Neuronal stem cell (in vitro differentiated cells): ENCODE results near the gene BARHL1.

Experiments
- DNase-seq: peaks from one replicate; pipeline ENCODE4 v3.0.0-alpha.2; 2013; ENCODE audit warnings: low spot score
- H2AFZ ChIP-seq: one replicate; pipeline ENCODE4 v1.6.1; 2013; ENCODE audit warnings: mild to moderate bottlenecking, low read length, inconsistent platforms
- H2AK5ac ChIP-seq: 2 replicates; pipeline ENCODE4 v1.6.1; 2013; ENCODE audit warnings: low read depth, mild to moderate bottlenecking, inconsistent platforms, low read length, moderate library complexity, mixed read lengths
- H2BK120ac ChIP-seq: 2 replicates; pipeline ENCODE4 v1.6.1; 2013; ENCODE audit warnings: low read depth, mild to moderate bottlenecking, inconsistent platforms, low read length, moderate library complexity, mixed read lengths
- H2BK12ac ChIP-seq: one replicate; pipeline ENCODE4 v1.6.1; 2013; ENCODE audit warnings: low read length, inconsistent platforms
- H2BK15ac ChIP-seq: 2 replicates; pipeline ENCODE4 v1.6.1; 2013; ENCODE audit warnings: mild to moderate bottlenecking, low read length, inconsistent platforms, mixed read lengths
- H2BK5ac ChIP-seq: one replicate; pipeline ENCODE4 v1.6.1; 2013; ENCODE audit warnings: inconsistent platforms, mild to moderate bottlenecking, low read length, moderate library complexity
- H3K14ac ChIP-seq: one replicate; pipeline ENCODE4 v1.6.1; 2013; ENCODE audit warnings: low read length, inconsistent platforms
- H3K18ac ChIP-seq: 2 replicates; pipeline ENCODE4 v1.6.1; 2013; ENCODE audit warnings: low read length, inconsistent platforms
- H3K23ac ChIP-seq: 2 replicates; pipeline ENCODE4 v1.6.1; 2013; ENCODE audit warnings: low read depth, mild to moderate bottlenecking, mixed read lengths, low read length, inconsistent platforms; ENCODE audit not compliant: poor library complexity
- H3K27ac ChIP-seq: replicated peaks from 3 replicates; pipeline ENCODE4 v1.5.1; 2013; ENCODE audit warnings: low read length, inconsistent platforms
- H3K27me3 ChIP-seq, 3 experiments: 2 replicates each; pipeline ENCODE4 v1.6.1; 2013; ENCODE audit warnings: low read length in 3 of 3, mild to moderate bottlenecking in 2 of 3, inconsistent platforms in 1 of 3, low read depth in 1 of 3, mixed read lengths in 1 of 3, moderate library complexity in 1 of 3; ENCODE audit not compliant: control insufficient read depth in 3 of 3, insufficient read depth in 3 of 3
- H3K36me3 ChIP-seq, 2 donors: replicated peaks in 1 of 2; 2 replicates each; pipeline ENCODE4 v1.6.1; 2013; ENCODE audit warnings: low read length in 2 of 2; ENCODE audit not compliant: control insufficient read depth in 2 of 2, insufficient read depth in 2 of 2
- H3K4ac ChIP-seq: 2 replicates; pipeline ENCODE4 v1.6.1; 2013; ENCODE audit warnings: inconsistent platforms, mild to moderate bottlenecking, low read length, moderate library complexity
- H3K4me1 ChIP-seq, 2 donors: 1 replicate in 1 of 2; 2 replicates in 1 of 2; pipeline ENCODE4 v1.6.1; 2013; ENCODE audit warnings: low read length in 2 of 2, low read depth in 1 of 2; ENCODE audit not compliant: control insufficient read depth in 2 of 2, insufficient read depth in 1 of 2
- H3K4me2 ChIP-seq: one replicate; pipeline ENCODE4 v1.6.1; 2013; ENCODE audit warnings: mild to moderate bottlenecking, low read length, inconsistent platforms; ENCODE audit not compliant: insufficient read depth, poor library complexity, severe bottlenecking
- H3K4me3 ChIP-seq, 2 donors: 2 replicates each; pipeline ENCODE4 v1.5.1; 2013; ENCODE audit warnings: low read length in 2 of 2, mild to moderate bottlenecking in 2 of 2, inconsistent platforms in 1 of 2, moderate library complexity in 1 of 2
- H3K79me1 ChIP-seq: one replicate; pipeline ENCODE4 v1.6.1; 2013; ENCODE audit warnings: low read depth, mild to moderate bottlenecking, inconsistent platforms, low read length, moderate library complexity
- H3K9ac ChIP-seq: one replicate; pipeline ENCODE4 v1.6.1; 2013; ENCODE audit warnings: mild to moderate bottlenecking, low read depth, low read length, inconsistent platforms; ENCODE audit not compliant: poor library complexity
- H3K9me3 ChIP-seq, 2 donors: replicated peaks in 1 of 2; 2 replicates each; pipeline versions ENCODE3 to v1.6.1; 2013; ENCODE audit warnings: low read length in 2 of 2, mild to moderate bottlenecking in 2 of 2, inconsistent platforms in 1 of 2, low read depth in 1 of 2, mixed read lengths in 1 of 2, moderate library complexity in 1 of 2; ENCODE audit not compliant: control insufficient read depth in 2 of 2, insufficient read depth in 1 of 2
- H4K8ac ChIP-seq: one replicate; pipeline ENCODE4 v1.6.1; 2013; ENCODE audit warnings: low read depth, mild to moderate bottlenecking, inconsistent platforms, low read length, moderate library complexity
- H4K91ac ChIP-seq: one replicate; pipeline ENCODE4 v1.6.1; 2013; ENCODE audit warnings: low read length, low read depth, mild to moderate bottlenecking, inconsistent platforms; ENCODE audit not compliant: poor library complexity
- WGBS, 2 donors: extraction: QIAGEN DNeasy Blood & Tissue Kit; methylation state at CpG; one replicate each; pipeline ENCODE4 v1.1.7; 2013; ENCODE audit warnings: missing lambda C conversion rate in 2 of 2, mixed read lengths in 1 of 2; ENCODE audit not compliant: insufficient read length in 2 of 2, insufficient replicate concordance in 1 of 2; ENCODE audit errors: extremely low coverage in 2 of 2; 5-methylcytosine and 5-hydroxymethylcytosine counted together

BARHL1 gene

DNA sequence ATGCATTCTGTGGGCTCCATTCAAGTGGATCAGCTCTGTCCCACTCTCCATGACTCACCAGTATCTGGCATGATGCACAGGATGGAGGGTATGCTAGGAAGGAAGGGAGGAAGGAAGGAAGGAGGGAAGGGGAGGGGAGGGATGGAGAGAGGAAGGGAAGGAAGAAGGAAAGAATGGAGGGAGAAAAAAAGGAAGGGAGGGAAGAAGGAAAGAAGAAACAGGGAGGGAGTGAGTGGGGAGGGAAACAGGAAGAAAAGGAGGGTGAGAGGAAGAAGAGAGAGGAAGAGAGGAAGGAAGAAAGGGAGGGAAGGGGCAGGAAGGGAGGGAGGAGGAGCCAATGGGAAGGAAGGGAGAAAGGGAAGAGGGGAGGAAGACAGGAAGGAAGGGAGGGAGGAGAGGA is 5.3 kb upstream of the BARHL1 start:
- Histone ChIP-seq H3K27ac (no peak overlapping the region), H3K36me3 (no peaks in the 10 kb centered on the region), H3K79me1 (no peaks in the 10 kb centered on the region), H3K9ac (no peak overlapping the region), H3K4me3 (no peak overlapping the region), H3K4ac (no peak overlapping the region), H2BK120ac (no peak overlapping the region), H2BK15ac (no peak overlapping the region), H3K18ac (no peak overlapping the region), H3K4me1 (peaks cover 3 to 5% of the 10 kb centered on the region in 2 donors), H3K4me2 (no peak overlapping the region), H4K8ac (no peak overlapping the region), H3K27me3 (peaks cover 31 to 82% (median 67%) of the 10 kb centered on the region in 3 experiments), H3K14ac (no peak overlapping the region), H4K91ac (no peak overlapping the region), H2AFZ (no peak overlapping the region), H2BK5ac (no peak overlapping the region), H3K9me3 (peaks cover 0 to 3% of the 10 kb centered on the region in 2 donors), H3K23ac (no peak overlapping the region), H2BK12ac (no peak overlapping the region), H2AK5ac (no peak overlapping the region)
- no peak for DNase-seq

DNA sequence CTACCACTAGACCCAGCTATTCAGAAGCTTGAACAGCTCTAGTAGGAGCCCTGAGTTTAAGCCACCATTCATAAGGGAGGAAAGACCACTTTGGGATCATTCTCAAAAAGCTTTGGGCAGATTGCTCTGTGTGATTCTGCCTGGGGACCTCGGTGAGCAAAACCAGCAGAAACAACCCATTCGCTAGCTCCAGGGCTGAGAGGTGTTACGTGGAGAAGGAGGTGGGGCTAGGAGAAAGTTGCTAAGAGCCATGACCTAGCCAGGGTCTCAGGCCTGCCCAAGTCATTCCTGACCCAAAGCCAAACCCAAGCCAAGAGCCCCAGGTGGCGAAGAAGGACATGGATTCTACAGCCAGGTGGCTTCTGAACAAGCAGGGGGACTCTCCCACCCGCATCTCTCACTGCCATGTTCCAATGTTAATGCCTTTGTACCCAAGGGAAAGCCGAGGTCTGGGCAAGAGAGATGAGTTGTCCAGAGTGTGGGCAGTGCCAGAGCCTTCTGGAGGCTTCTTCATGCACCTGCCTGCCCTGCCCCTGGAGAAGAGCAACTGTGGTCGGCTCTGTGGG is 4.0 kb upstream of the BARHL1 start:
- Histone ChIP-seq H2BK15ac (no peak overlapping the region), H3K9me3 (peaks cover 0 to 3% of the 10 kb centered on the region in 2 donors), H3K27me3 (peaks cover 40 to 87% (median 81%) of the 10 kb centered on the region in 3 experiments), H3K36me3 (no peaks in the 10 kb centered on the region), H2BK12ac (no peak overlapping the region), H3K4me3 (no peak overlapping the region), H3K79me1 (no peaks in the 10 kb centered on the region), H3K18ac (no peak overlapping the region), H3K4me2 (no peak overlapping the region), H3K4me1 (peaks cover 3 to 5% of the 10 kb centered on the region in 2 donors), H2AFZ (no peak overlapping the region), H3K23ac (no peak overlapping the region), H3K14ac (no peak overlapping the region), H3K4ac (no peak overlapping the region), H2AK5ac (no peak overlapping the region), H2BK5ac (no peak overlapping the region), H3K27ac (no peak overlapping the region), H4K8ac (no peak overlapping the region), H2BK120ac (no peak overlapping the region), H3K9ac (no peak overlapping the region), H4K91ac (no peak overlapping the region)
- no CpG with 5 or more reads among the region's 7 CpGs for WGBS, 2 donors
- no peak for DNase-seq

DNA sequence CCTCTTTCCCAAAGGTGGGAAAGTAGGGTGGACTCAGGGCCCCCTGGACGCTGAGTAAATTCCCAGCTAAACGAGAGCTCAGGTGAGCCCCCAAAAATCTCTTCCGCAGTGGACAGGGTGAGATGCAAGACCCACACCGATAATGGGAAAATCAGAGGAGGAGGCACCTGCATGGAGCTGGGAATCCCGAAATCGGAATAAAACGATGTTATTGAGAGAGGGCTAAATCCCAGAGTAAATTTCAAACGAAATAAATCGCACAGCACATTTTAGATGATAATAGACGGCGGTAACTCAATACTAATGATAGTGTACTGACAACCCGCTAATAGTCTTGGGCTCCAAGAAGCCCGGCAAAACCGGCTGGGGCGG is 3.0 kb upstream of the BARHL1 start:
- H3K9me3 ChIP-seq: peaks cover 0 to 3% of the 10 kb centered on the region in 2 donors
- H3K23ac ChIP-seq: no peak overlapping the region
- H2AFZ ChIP-seq: no peak overlapping the region
- no peak overlapping the region for H3K18ac ChIP-seq
- H3K36me3 ChIP-seq: no peaks in the 10 kb centered on the region
- H3K79me1 ChIP-seq: no peaks in the 10 kb centered on the region
- no peak overlapping the region for H3K4ac ChIP-seq
- peaks cover 40 to 94% (median 90%) of the 10 kb centered on the region in 3 experiments for H3K27me3 ChIP-seq
- peaks cover 3 to 5% of the 10 kb centered on the region in 2 donors for H3K4me1 ChIP-seq
- no peak overlapping the region for H2BK5ac ChIP-seq
- no peak overlapping the region for H2BK15ac ChIP-seq
- no peak overlapping the region for H3K14ac ChIP-seq
- H2BK120ac ChIP-seq: no peak overlapping the region
- no peak overlapping the region for H3K9ac ChIP-seq
- no peak overlapping the region for H4K8ac ChIP-seq
- WGBS, 2 donors: no CpG with 5 or more reads among the region's 15 CpGs
- no peak overlapping the region for H3K4me2 ChIP-seq
- no peak overlapping the region for H4K91ac ChIP-seq
- H3K27ac ChIP-seq: no peak overlapping the region
- H2BK12ac ChIP-seq: no peak overlapping the region
- H3K4me3 ChIP-seq: no peak overlapping the region
- DNase-seq: no peak
- H2AK5ac ChIP-seq: no peak overlapping the region

DNA sequence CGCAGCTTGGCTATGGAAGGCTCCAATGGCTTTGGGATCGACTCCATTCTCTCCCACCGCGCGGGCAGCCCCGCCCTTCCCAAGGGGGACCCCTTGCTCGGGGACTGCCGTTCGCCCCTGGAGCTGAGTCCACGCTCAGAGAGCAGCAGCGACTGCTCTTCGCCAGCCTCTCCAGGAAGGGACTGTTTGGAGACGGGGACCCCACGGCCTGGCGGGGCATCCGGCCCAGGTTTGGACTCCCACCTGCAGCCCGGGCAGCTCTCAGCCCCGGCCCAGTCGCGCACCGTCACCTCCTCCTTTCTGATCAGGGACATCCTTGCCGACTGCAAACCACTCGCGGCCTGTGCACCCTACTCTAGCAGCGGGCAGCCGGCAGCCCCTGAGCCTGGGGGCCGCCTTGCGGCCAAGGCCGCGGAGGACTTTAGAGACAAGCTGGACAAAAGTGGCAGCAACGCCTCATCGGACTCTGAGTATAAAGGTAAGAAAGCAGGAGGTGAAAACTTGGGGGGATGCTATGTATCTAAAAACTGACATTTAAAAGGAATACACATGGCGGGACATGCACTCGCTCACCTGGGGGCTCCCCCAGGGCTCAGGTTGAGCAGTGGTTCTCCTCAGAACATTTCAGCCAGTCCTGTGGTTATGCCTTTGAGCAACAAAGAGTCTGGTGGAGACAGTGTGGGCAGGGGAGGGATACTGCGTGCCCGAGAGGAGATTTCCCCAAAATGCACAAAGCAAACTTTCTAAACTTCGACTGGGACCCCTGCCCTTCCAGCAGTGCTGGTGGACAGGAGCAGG is 579 bp downstream of the BARHL1 start:
- Histone ChIP-seq H3K4me2 (no peak overlapping the region), H3K4me1 (peaks cover 1 to 5% of the 10 kb centered on the region in 2 donors), H3K27ac (no peak overlapping the region), H3K4ac (no peak overlapping the region), H3K9me3 (peaks cover 2 to 3% of the 10 kb centered on the region in 2 donors), H4K91ac (no peak overlapping the region), H2BK12ac (no peak overlapping the region), H2AK5ac (no peak overlapping the region), H3K18ac (no peak overlapping the region), H3K9ac (no peak overlapping the region), H2BK15ac (no peak overlapping the region), H3K23ac (no peak overlapping the region), H3K14ac (no peak overlapping the region), H2BK120ac (no peak overlapping the region), H3K27me3 (peaks cover 71 to 100% (median 98%) of the 10 kb centered on the region in 3 experiments), H4K8ac (no peak overlapping the region), H2AFZ (no peak overlapping the region), H3K36me3 (no peaks in the 10 kb centered on the region), H3K79me1 (no peaks in the 10 kb centered on the region), H3K4me3 (no peak overlapping the region), H2BK5ac (no peak overlapping the region)
- WGBS, 2 donors: no CpG with 5 or more reads among the region's 37 CpGs
- no peak for DNase-seq
